Gastroesophageal sphincter (tissue), 4 donors: ENCODE data around the gene TNNT3. TPM values are rescaled to one million over a fixed set of nuclear protein-coding genes. Genes with fewer than 3 reads are reported as not detected.

Experiments used
- ATAC-seq: fragments of 150-250 bp; one replicate; pipeline ENCODE4 v1.9.1; 2016; ENCODE audit warnings: mild to moderate bottlenecking, moderate library complexity
- H3K27ac ChIP-seq, 4 donors: fragments of 200-600 bp; sonication (generic) in 3 of 4; 1 replicate in 3 of 4; 2 replicates in 1 of 4; pipeline ENCODE4 v1.5.1; 2016 to 2019
- H3K27me3 ChIP-seq: fragments of 200-600 bp; sonication (generic); one replicate; pipeline ENCODE4 v1.5.1; 2019
- H3K36me3 ChIP-seq, 2 donors: fragments of 200-600 bp; sonication (generic); one replicate each; pipeline ENCODE4 v1.5.1; 2019; ENCODE audit warnings: control low read depth in 1 of 2
- H3K4me1 ChIP-seq, 3 donors: fragments of 200-600 bp; sonication (generic); 1 replicate in 2 of 3; 2 replicates in 1 of 3; pipeline ENCODE4 v1.5.1; 2016 to 2019; ENCODE audit warnings: control low read depth in 2 of 3
- H3K4me3 ChIP-seq, 2 donors: fragments of 200-600 bp; sonication (generic); one replicate each; pipeline ENCODE4 v1.5.1; 2019; ENCODE audit warnings: mild to moderate bottlenecking in 1 of 2, moderate library complexity in 1 of 2
- H3K9me3 ChIP-seq, 3 donors: fragments of 200-600 bp; sonication (generic); one replicate each; pipeline ENCODE4 v1.5.1; 2017 to 2019; ENCODE audit warnings: control low read depth in 2 of 3
- EP300 ChIP-seq: sonication (generic); formaldehyde crosslinking; IDR thresholded peaks from one replicate; pipeline ENCODE4 v1.6.1; 2017; ENCODE audit warnings: antibody characterized with exemption, mild to moderate bottlenecking
- POLR2A ChIP-seq, 2 donors: fragments of 450-650 bp; IDR thresholded peaks; one replicate each; pipeline ENCODE4 v1.6.1; 2017; ENCODE audit warnings: antibody characterized with exemption in 2 of 2, mild to moderate bottlenecking in 2 of 2, moderate library complexity in 1 of 2
- POLR2AphosphoS5 ChIP-seq: sonication (generic); formaldehyde crosslinking; IDR thresholded peaks from one replicate; pipeline ENCODE4 v1.6.1; 2017; ENCODE audit warnings: antibody characterized with exemption
- whole genome bisulfite sequencing, 2 donors: methylation state at CpG; one replicate each; pipeline ENCODE4 v1.1.5; 2018; ENCODE audit warnings: low coverage in 1 of 2; 5-methylcytosine and 5-hydroxymethylcytosine counted together
- total RNA-seq, 4 donors: library from RNA; depleted of rRNA; stranded (reverse); fragments of >200 nt; gene quantifications; one replicate each; pipeline ENCODE4 v1.1.0, GENCODE V29; 2016
- TF ChIP-seq, protein P1 (sequence below), 4 experiments: fragments of 200-600 bp in 2 of 4; fragments of 450-650 bp in 2 of 4; sonication (generic) in 1 of 4; IDR thresholded peaks; one replicate each; pipeline ENCODE4 v1.5.1; 2017 to 2019; ENCODE audit warnings: antibody characterized with exemption in 4 of 4, mild to moderate bottlenecking in 2 of 4, moderate library complexity in 2 of 4

The TNNT3 gene
- total RNA-seq, 4 donors from 2014 or later: 1.7 to 4.3 (median 2.5) TPM

- ATAC-seq: no peak
- H3K27ac ChIP-seq: peak within 1 kb of the TSS in 1 of 4 donors; percentile 30
- peaks cover 0 to 16% (median 0%) of the 10 kb centered on the region in 3 donors for H3K4me1 ChIP-seq
- no CpG with 5 or more reads among the region's 7 CpGs for WGBS, 2 donors
- no peaks in the 10 kb centered on the region for H3K9me3 ChIP-seq
- no peak within 1 kb of the TSS for H3K4me3 ChIP-seq
- TF ChIP-seq EP300 (no peak), POLR2AphosphoS5 (no peak), POLR2A (IDR thresholded peaks at IDR 0.05) (no peak)
- TF ChIP-seq, protein P1, sequence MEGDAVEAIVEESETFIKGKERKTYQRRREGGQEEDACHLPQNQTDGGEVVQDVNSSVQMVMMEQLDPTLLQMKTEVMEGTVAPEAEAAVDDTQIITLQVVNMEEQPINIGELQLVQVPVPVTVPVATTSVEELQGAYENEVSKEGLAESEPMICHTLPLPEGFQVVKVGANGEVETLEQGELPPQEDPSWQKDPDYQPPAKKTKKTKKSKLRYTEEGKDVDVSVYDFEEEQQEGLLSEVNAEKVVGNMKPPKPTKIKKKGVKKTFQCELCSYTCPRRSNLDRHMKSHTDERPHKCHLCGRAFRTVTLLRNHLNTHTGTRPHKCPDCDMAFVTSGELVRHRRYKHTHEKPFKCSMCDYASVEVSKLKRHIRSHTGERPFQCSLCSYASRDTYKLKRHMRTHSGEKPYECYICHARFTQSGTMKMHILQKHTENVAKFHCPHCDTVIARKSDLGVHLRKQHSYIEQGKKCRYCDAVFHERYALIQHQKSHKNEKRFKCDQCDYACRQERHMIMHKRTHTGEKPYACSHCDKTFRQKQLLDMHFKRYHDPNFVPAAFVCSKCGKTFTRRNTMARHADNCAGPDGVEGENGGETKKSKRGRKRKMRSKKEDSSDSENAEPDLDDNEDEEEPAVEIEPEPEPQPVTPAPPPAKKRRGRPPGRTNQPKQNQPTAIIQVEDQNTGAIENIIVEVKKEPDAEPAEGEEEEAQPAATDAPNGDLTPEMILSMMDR (IDR thresholded peaks at IDR 0.05): no peak
- H3K27me3 ChIP-seq: peaks cover 18% of the 10 kb centered on the region
- H3K36me3 ChIP-seq: peaks cover 0 to 21% of the 10 kb centered on the region in 2 donors
Observed at GRCh38 chr11:1891831-1892115, 27.7 kb upstream of the TNNT3 start, which contains the start of gene PRR33. Gene PRR33 (minus strand): TSS chr11:1891895. CDS start chr11:1890584, 1,311 bp downstream.

- Histone ChIP-seq H3K36me3 (peaks cover 0 to 19% of the 10 kb centered on the region in 2 donors), H3K27me3 (peaks cover 18% of the 10 kb centered on the region), H3K4me1 (peaks cover 0 to 16% (median 0%) of the 10 kb centered on the region in 3 donors), H3K27ac (no peak overlapping the region), H3K4me3 (no peak overlapping the region), H3K9me3 (no peaks in the 10 kb centered on the region)
- WGBS, 2 donors: no CpG with 5 or more reads among the region's 7 CpGs
- ATAC-seq: no peak
- TF ChIP-seq EP300: no peak
- TF ChIP-seq POLR2AphosphoS5: no peak
- TF ChIP-seq, protein P1 (IDR thresholded peaks at IDR 0.05): no peak
- no peak for TF ChIP-seq POLR2A (IDR thresholded peaks at IDR 0.05)
Observed at GRCh38 chr11:1892116-1892515, 27.4 kb upstream of the TNNT3 start.

- Histone ChIP-seq H3K4me1 (peaks cover 0 to 16% (median 0%) of the 10 kb centered on the region in 3 donors), H3K4me3 (no peak overlapping the region), H3K36me3 (peaks cover 0 to 15% of the 10 kb centered on the region in 2 donors), H3K9me3 (no peaks in the 10 kb centered on the region), H3K27me3 (peaks cover 18% of the 10 kb centered on the region), H3K27ac (no peak overlapping the region)
- 50 to 76% methylated on average over 3 to 4 of the region's 5 CpGs for WGBS, 2 donors
- no peak for ATAC-seq
- no peak for TF ChIP-seq POLR2AphosphoS5
- no peak for TF ChIP-seq POLR2A (IDR thresholded peaks at IDR 0.05)
- TF ChIP-seq, protein P1 (IDR thresholded peaks at IDR 0.05): no peak
- TF ChIP-seq EP300: no peak
Observed at GRCh38 chr11:1892558-1892957, 26.9 kb upstream of the TNNT3 start.

- H3K4me1 ChIP-seq: peaks cover 0 to 12% (median 0%) of the 10 kb centered on the region in 3 donors
- H3K9me3 ChIP-seq: no peaks in the 10 kb centered on the region
- no peak for ATAC-seq
- peaks cover 0 to 3% of the 10 kb centered on the region in 2 donors for H3K36me3 ChIP-seq
- no peak overlapping the region for H3K4me3 ChIP-seq
- no peak overlapping the region for H3K27ac ChIP-seq
- peaks cover 22% of the 10 kb centered on the region for H3K27me3 ChIP-seq
- 89 to 100% methylated on average over 3 of the region's 5 CpGs for WGBS, 2 donors
- TF ChIP-seq POLR2AphosphoS5 (no peak), POLR2A (IDR thresholded peaks at IDR 0.05) (no peak), EP300 (no peak)
- TF ChIP-seq, protein P1 (IDR thresholded peaks at IDR 0.05): no peak
Observed at GRCh38 chr11:1893581-1894359, 25.7 kb upstream of the TNNT3 start.

DNA sequence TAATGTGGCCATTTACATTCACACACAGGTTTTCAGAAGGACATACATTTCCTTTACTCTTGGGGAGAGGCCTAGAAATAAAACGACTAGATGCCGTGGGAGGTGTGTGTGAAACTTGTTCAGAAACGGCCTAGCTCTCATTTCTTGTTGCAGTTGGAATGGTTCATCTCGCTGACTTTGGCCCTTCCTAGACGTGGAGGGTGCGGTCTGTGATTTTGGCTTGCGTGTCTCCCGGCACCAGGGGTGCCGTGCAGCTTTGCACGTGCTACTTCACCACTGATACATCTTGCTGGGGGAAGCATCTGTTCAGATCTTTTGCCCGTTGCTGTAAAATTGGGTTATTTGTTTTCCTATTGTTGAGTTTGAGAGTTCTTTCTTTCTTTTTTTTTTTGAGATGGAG is 24.7 kb upstream of the TNNT3 start:
- Histone ChIP-seq H3K36me3 (no peaks in the 10 kb centered on the region), H3K27me3 (peaks cover 18% of the 10 kb centered on the region), H3K4me1 (peaks cover 0 to 6% (median 0%) of the 10 kb centered on the region in 3 donors), H3K9me3 (no peaks in the 10 kb centered on the region), H3K27ac (no peak overlapping the region), H3K4me3 (no peak overlapping the region)
- no peak for ATAC-seq
- TF ChIP-seq, protein P1 (IDR thresholded peaks at IDR 0.05): no peak
- no peak for TF ChIP-seq POLR2A (IDR thresholded peaks at IDR 0.05)
- WGBS, 2 donors: 85 to 91% methylated on average over 9 to 11 of the region's 11 CpGs
